Panc1 (cell line): ENCODE measurements around the gene GRIK4.

Source experiments
- CTCF ChIP-seq: fragments of 450-650 bp; IDR thresholded peaks from 2 replicates; pipeline ENCODE4 v1.5.1; 2017; ENCODE audit warnings: mild to moderate bottlenecking
- POLR2AphosphoS5 ChIP-seq: IDR thresholded peaks from 2 replicates; pipeline ENCODE4 v1.6.1; 2012; ENCODE audit warnings: mild to moderate bottlenecking, low read depth, low read length, moderate library complexity
- TCF7L2 ChIP-seq: IDR thresholded peaks from 2 replicates; pipeline ENCODE4 v1.6.1; 2011; ENCODE audit warnings: mild to moderate bottlenecking, low read depth, low read length, inconsistent platforms

DNA sequence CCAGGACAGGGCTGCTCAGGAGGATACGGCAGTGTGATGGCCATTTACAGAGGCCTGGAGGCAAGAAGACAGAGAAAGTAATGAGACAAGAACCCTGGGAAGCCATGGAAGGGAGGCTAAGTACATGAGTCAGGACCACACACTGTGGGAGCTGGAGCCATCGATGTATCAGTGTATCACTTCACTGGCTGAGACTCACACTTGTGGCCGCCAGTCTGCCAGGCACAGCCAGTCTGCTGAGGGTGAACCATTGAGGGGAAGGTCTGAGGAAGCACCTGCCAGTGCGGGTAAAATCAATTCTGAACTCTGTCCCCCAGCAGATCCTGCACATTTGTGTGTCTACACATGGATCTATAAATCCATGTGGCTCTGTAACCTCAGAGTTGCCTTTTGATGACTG is 195.6 kb downstream of the GRIK4 start:
- TF ChIP-seq CTCF (no peak), TCF7L2 (no peak), POLR2AphosphoS5 (no peak)
